Sigmoid colon (tissue), 3 donors: ENCODE results near the gene MACROD2.

Experiments
- CTCF ChIP-seq, 4 experiments: fragments of 450-650 bp in 3 of 4; fragments of 200-600 bp in 1 of 4; IDR thresholded peaks; one replicate each; pipeline ENCODE4 v1.5.1; 2016 to 2019; ENCODE audit warnings: antibody characterized with exemption in 4 of 4, mild to moderate bottlenecking in 3 of 4, moderate library complexity in 2 of 4
- POLR2A ChIP-seq, 2 donors: fragments of 450-650 bp; IDR thresholded peaks; one replicate each; pipeline ENCODE4 v1.6.1; 2016; ENCODE audit warnings: antibody characterized with exemption in 2 of 2, mild to moderate bottlenecking in 2 of 2, moderate library complexity in 2 of 2

- no peak for TF ChIP-seq CTCF (IDR thresholded peaks at IDR 0.05)
- no peak for TF ChIP-seq POLR2A (IDR thresholded peaks at IDR 0.05)
Measured at GRCh38 chr20:15100506-15101160, 1105.3 kb downstream of the MACROD2 start.
